Naive thymus-derived CD4-positive, alpha-beta T cell (primary cell): Measurements from ENCODE around the gene ESPN. TPM values are rescaled to one million over a fixed set of nuclear protein-coding genes. Genes with fewer than 3 reads are reported as not detected.
A peak's percentile ranks its signal among the peaks of the same experiment; 100 is the strongest.
"Not testable (repeated sequence)": the region's sequence is repeated elsewhere in the genome, so short reads cannot be mapped to it uniquely, and the experiment has no call there.

Source experiments
- ATAC-seq: fragments of 150-1000 bp; cut with Tn5 transposase; 2 replicates; pipeline ENCODE4 v1.10.0; 2021; ENCODE audit warnings: mild to moderate bottlenecking, moderate library complexity
- CTCF ChIA-PET: fragments of 350-600 bp; sonication (Branson Sonifier 250); formaldehyde crosslinking; loops from one replicate; lab custom pipeline; 2021; ENCODE audit warnings: antibody characterized with exemption; lab: Charles Lee
- POLR2A ChIA-PET: fragments of 350-600 bp; sonication (Branson Sonifier 250); formaldehyde crosslinking; loops from one replicate; lab custom pipeline; 2021; ENCODE audit warnings: antibody characterized with exemption, inconsistent platforms; lab: Charles Lee
- DNase-seq, 9 donors: peaks; one replicate each; pipeline versions ENCODE4 v3.0.0 to v3.0.0-alpha.2; 2020 to 2022; ENCODE audit warnings: mixed read lengths in 1 of 9
- H3K27ac ChIP-seq: one replicate; pipeline ENCODE4 v1.7.0; 2013; ENCODE audit warnings: mild to moderate bottlenecking, low read depth, low read length, moderate library complexity
- H3K27me3 ChIP-seq, 2 donors: one replicate each; pipeline ENCODE4 v1.7.0; 2013; ENCODE audit warnings: low read length in 2 of 2, mild to moderate bottlenecking in 2 of 2, moderate library complexity in 2 of 2; ENCODE audit not compliant: control insufficient read depth in 2 of 2, insufficient read depth in 2 of 2
- H3K36me3 ChIP-seq, 3 experiments: 1 replicate in 2 of 3; 2 replicates in 1 of 3; pipeline ENCODE4 v1.7.0; 2013; ENCODE audit warnings: low read length in 3 of 3, mild to moderate bottlenecking in 3 of 3, moderate library complexity in 1 of 3; ENCODE audit not compliant: insufficient read depth in 3 of 3, control insufficient read depth in 2 of 3
- H3K4me1 ChIP-seq, 2 donors: one replicate each; pipeline ENCODE4 v1.7.0; 2013; ENCODE audit warnings: low read length in 2 of 2, mild to moderate bottlenecking in 2 of 2, moderate library complexity in 1 of 2; ENCODE audit not compliant: control insufficient read depth in 2 of 2, insufficient read depth in 2 of 2
- H3K4me3 ChIP-seq: 2 replicates; pipeline ENCODE4 v1.7.0; 2013; ENCODE audit warnings: mild to moderate bottlenecking, low read length
- H3K9me3 ChIP-seq, 3 experiments: 1 replicate in 2 of 3; 2 replicates in 1 of 3; pipeline ENCODE4 v1.7.0; 2013; ENCODE audit warnings: low read length in 3 of 3; ENCODE audit not compliant: control insufficient read depth in 2 of 3
- H3K27ac Mint-ChIP-seq, 9 donors: one replicate each; pipeline ENCODE4 v1.8.0; 2020 to 2022; ENCODE audit warnings: mixed read lengths in 9 of 9, mild to moderate bottlenecking in 8 of 9, moderate library complexity in 5 of 9, inconsistent platforms in 2 of 9
- H3K27me3 Mint-ChIP-seq, 5 donors: one replicate each; pipeline ENCODE4 v1.8.0; 2021 to 2022; ENCODE audit warnings: mixed read lengths in 5 of 5, mild to moderate bottlenecking in 1 of 5
- H3K36me3 Mint-ChIP-seq, 5 donors: one replicate each; pipeline ENCODE4 v1.8.0; 2020 to 2022; ENCODE audit warnings: mixed read lengths in 5 of 5, mild to moderate bottlenecking in 3 of 5, inconsistent platforms in 1 of 5
- H3K4me1 Mint-ChIP-seq, 7 donors: one replicate each; pipeline ENCODE4 v1.8.0; 2020 to 2022; ENCODE audit warnings: mixed read lengths in 7 of 7, mild to moderate bottlenecking in 3 of 7, inconsistent platforms in 1 of 7
- H3K4me3 Mint-ChIP-seq, 10 donors: one replicate each; pipeline ENCODE4 v1.8.0; 2020 to 2022; ENCODE audit warnings: mild to moderate bottlenecking in 10 of 10, mixed read lengths in 10 of 10, moderate library complexity in 6 of 10, inconsistent platforms in 2 of 10
- H3K9me3 Mint-ChIP-seq, 11 donors: one replicate each; pipeline ENCODE4 v1.8.0; 2020 to 2022; ENCODE audit warnings: mixed read lengths in 11 of 11, mild to moderate bottlenecking in 4 of 11, inconsistent platforms in 1 of 11, moderate library complexity in 1 of 11
- intact Hi-C, 2 donors: fragments of 100-400 bp; cut with micrococcal nuclease; formaldehyde crosslinking; loops; one replicate each; pipeline ENCODE4 v1.15.1; 2023
- polyA plus RNA-seq, 2 donors: library from polyadenylated mRNA; unstranded; fragments of 300-500 nt; fragmentation: Illumina TruSeq; gene quantifications; one replicate each; pipeline ENCODE4 v1.2.3, GENCODE V29; 2021
- total RNA-seq, 6 experiments: library from RNA in 5 of 6; stranded (reverse) in 5 of 6; gene quantifications; 1 replicate in 5 of 6; 2 replicates in 1 of 6; pipeline ENCODE4 v1.2.3 and lab custom pipeline; 2021 to 2026

ESPN gene
- total and polyA plus RNA-seq, 7 experiments from 2014 or later: 0.40 to 2.9 (median 2.1) TPM

DNA sequence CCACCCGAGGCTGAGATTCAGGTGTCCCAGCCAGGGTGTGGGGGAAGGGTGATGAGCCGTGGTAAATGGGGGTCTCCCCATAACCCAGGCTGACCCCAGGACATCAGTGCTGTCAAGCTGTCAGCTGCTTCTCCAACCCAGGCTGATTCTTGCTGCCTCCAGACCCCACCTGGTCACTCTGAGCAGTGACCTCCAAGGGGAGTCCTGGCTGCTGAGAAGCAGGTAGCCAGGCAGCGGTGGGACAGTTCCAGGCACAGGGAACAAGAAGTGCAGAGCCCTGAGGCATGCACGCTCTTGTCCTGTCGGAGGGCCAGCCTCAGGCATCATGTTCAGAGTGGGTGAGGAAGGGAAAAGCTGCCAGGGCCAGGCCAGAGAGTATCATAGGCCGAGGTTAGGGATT lies 1.1 kb downstream of the ESPN start:
- Mint-ChIP-seq H3K27ac (no peak overlapping the region), H3K4me1 (peaks cover 0 to 14% (median 8%) of the 10 kb centered on the region in 7 donors), H3K9me3 (no peaks in the 10 kb centered on the region), H3K4me3 (peak overlapping the region in 3 of 10 donors; percentile 18 to 41 (median 37)), H3K36me3 (no peaks in the 10 kb centered on the region), H3K27me3 (peaks cover 19 to 57% (median 26%) of the 10 kb centered on the region in 5 donors)
- intact Hi-C loops: no loop called here
- peaks cover 0 to 8% of the 10 kb centered on the region in 2 donors for H3K27me3 ChIP-seq
- no peaks in the 10 kb centered on the region for H3K36me3 ChIP-seq
- DNase-seq: no peak
- H3K4me1 ChIP-seq: peaks cover 13 to 17% of the 10 kb centered on the region in 2 donors
- POLR2A ChIA-PET: interaction anchor here (0.7 kb wide), 1 partner anchor 214 kb away, joined by 4 read pairs; no protein-coding TSS in a partner anchor
- no peak overlapping the region for H3K27ac ChIP-seq
- H3K4me3 ChIP-seq: no peak overlapping the region
- ATAC-seq: no peak
- H3K9me3 ChIP-seq: no peaks in the 10 kb centered on the region
- CTCF ChIA-PET: no interaction called here

DNA sequence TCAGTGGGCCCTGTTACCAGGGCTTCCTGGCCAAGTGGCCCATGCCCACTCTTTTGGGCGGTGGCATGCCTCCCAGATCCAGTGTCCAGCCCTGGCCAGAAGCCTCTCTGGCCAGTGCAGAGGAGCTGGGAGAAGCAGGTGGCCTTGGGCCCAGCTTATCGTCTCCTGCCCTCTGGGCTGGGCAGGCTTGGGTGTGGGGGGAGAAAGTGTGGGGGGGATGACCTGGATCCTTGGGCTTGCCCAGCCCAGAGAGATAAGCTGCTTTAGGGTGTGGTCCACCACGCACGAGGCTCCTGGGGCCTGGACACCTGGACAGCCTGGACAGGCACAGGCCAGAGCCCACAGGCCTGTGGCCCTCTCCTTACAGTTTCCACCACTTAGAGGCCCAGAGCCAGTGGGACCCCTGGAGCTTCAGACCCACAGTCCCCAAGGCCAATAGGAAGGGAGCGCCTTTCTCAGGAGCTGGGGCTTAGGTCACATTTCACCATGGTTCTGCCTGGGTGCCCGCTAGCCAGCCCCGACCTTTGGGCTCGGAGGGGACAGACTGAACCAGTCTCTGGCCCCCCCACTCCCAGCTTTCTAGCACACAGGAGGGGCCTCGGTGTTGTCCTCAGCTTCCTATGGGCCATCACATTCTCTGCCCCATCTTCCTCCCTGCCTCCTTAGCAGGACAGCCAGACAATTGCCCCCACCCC lies 1.8 kb downstream of the ESPN start:
- DNase-seq: no peak
- H3K4me1 ChIP-seq: peaks cover 13 to 17% of the 10 kb centered on the region in 2 donors
- Mint-ChIP-seq H3K27ac (no peak overlapping the region), H3K4me3 (peak overlapping the region in 1 of 10 donors; percentile 30), H3K4me1 (peaks cover 0 to 12% (median 8%) of the 10 kb centered on the region in 7 donors), H3K36me3 (no peaks in the 10 kb centered on the region), H3K9me3 (no peaks in the 10 kb centered on the region), H3K27me3 (peaks cover 12 to 51% (median 19%) of the 10 kb centered on the region in 5 donors)
- no peak for ATAC-seq
- H3K27ac ChIP-seq: no peak overlapping the region
- no peak overlapping the region for H3K4me3 ChIP-seq
- H3K36me3 ChIP-seq: no peaks in the 10 kb centered on the region
- intact Hi-C loops: no loop called here
- H3K9me3 ChIP-seq: no peaks in the 10 kb centered on the region
- CTCF ChIA-PET: interaction anchor here (0.5 to 0.8 kb wide), 3 partner anchors 54 to 220 kb away, joined by 3 to 5 read pairs (median 3); no protein-coding TSS in a partner anchor
- peaks cover 0 to 8% of the 10 kb centered on the region in 2 donors for H3K27me3 ChIP-seq
- POLR2A ChIA-PET: interaction anchor here (0.7 kb wide), 1 partner anchor 214 kb away, joined by 4 read pairs; no protein-coding TSS in a partner anchor

DNA sequence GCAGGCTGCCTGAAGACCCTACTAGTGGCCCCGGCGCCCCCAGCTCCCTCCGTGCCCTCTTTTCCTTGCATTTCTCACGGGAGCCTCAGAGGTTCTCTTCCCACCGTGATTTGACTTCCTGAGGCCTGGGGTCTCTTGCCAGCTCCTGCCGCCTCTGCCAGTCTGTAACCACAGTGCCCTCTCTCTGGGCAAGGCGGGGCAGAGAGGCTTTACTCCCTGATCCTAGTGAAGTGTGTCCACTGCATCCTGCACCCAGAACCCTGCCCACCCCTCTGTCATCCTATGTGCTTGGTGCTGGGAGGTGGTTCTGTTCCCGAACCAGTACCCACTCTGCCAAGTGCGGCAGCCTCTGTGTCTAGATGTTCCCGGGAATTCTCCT lies 2.4 kb downstream of the ESPN start:
- intact Hi-C loops: no loop called here
- Mint-ChIP-seq H3K9me3 (no peaks in the 10 kb centered on the region), H3K27me3 (peaks cover 6 to 51% (median 14%) of the 10 kb centered on the region in 5 donors), H3K4me3 (no peak overlapping the region), H3K27ac (no peak overlapping the region), H3K36me3 (no peaks in the 10 kb centered on the region), H3K4me1 (peaks cover 0 to 12% (median 7%) of the 10 kb centered on the region in 7 donors)
- ATAC-seq (no peak), DNase-seq (no peak)
- Histone ChIP-seq H3K36me3 (no peaks in the 10 kb centered on the region), H3K27me3 (peaks cover 0 to 4% of the 10 kb centered on the region in 2 donors), H3K4me1 (peaks cover 13 to 17% of the 10 kb centered on the region in 2 donors), H3K9me3 (no peaks in the 10 kb centered on the region), H3K27ac (no peak overlapping the region), H3K4me3 (no peak overlapping the region)
- POLR2A ChIA-PET: no interaction called here
- CTCF ChIA-PET: interaction anchor here (0.5 to 0.8 kb wide), 2 partner anchors 53 to 219 kb away, joined by 3 read pairs; no protein-coding TSS in a partner anchor

DNA sequence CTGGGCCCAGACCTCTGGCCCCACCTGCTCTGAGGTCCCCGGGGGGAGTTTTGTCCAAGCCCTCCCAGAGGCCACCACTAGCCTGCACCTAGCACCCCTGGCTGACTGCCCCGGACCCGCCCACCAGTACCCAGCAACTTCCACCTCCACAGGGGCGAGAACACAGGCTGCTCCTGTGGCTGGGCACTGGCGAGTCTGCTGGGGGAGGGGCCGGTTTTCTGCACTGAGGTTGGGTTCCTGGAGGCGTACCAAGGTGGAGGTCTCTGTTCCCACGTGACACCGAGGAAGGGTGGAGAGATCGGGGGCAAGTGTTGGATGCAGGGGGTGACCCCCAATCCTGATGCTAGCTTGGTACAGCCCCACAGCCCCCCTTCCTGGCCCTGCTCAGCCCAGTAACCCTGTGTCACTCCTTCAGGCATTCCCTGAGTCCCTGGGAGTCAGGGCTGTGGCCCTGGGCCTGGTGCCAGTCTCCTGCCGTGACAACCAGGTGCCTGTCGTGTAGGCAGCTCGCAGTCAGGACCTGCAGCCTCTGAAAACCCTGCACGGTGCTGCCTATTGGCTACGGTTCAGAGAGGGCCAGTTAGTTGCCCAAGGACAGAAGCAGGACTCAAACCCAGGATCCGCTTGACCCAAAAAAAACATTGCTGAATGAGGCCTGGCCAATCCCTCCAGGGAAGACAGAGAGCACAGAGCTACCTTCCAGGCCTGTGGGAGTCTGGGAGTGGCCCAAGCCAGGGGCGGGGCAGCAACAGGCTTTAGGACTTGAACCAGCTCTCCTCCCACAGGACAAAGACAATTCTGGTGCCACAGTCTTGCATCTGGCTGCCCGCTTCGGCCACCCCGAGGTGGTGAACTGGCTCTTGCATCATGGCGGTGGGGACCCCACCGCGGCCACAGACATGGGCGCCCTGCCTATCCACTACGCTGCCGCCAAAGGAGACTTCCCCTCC lies 3.1 kb downstream of the ESPN start:
- H3K4me1 ChIP-seq: peaks cover 13 to 17% of the 10 kb centered on the region in 2 donors
- peaks cover 0 to 4% of the 10 kb centered on the region in 2 donors for H3K27me3 ChIP-seq
- no peaks in the 10 kb centered on the region for H3K9me3 ChIP-seq
- Mint-ChIP-seq H3K27me3 (peaks cover 6 to 44% (median 14%) of the 10 kb centered on the region in 5 donors), H3K9me3 (no peaks in the 10 kb centered on the region), H3K4me1 (peaks cover 0 to 12% (median 7%) of the 10 kb centered on the region in 7 donors), H3K4me3 (no peak overlapping the region), H3K27ac (no peak overlapping the region), H3K36me3 (no peaks in the 10 kb centered on the region)
- ChIA-PET POLR2A (no interaction called here), CTCF (no interaction called here)
- no peaks in the 10 kb centered on the region for H3K36me3 ChIP-seq
- ATAC-seq (no peak), DNase-seq (no peak)
- intact Hi-C loops: no loop called here
- H3K27ac ChIP-seq: no peak overlapping the region
- H3K4me3 ChIP-seq: no peak overlapping the region

DNA sequence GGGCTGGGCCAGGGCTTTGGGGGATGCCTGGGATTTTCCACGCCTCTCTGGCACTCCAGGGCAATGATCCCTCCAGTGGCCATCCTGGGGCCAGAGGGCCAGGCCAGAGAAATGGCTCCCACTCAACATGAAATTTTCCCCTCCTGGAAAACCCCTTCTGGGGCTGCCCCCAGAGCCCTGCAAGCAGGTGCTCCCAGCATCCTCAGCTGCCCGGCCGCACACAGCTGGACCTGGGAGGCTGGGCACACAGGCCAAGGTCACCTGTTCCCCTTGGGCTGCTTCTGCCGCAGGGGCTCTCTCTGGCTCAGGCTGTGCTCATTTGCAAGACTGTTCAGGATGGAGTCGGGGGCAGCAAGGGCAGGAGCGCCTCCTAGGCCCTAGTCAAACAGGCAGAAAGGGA lies 3.9 kb downstream of the ESPN start:
- ATAC-seq, CTCF ChIA-PET, H3K27ac Mint-ChIP-seq, H3K9me3 Mint-ChIP-seq, DNase-seq, POLR2A ChIA-PET, H3K27ac ChIP-seq, H3K9me3 ChIP-seq, intact Hi-C loops, H3K36me3 Mint-ChIP-seq, H3K4me3 Mint-ChIP-seq, H3K4me3 ChIP-seq, H3K36me3 ChIP-seq, H3K27me3 ChIP-seq: not testable (repeated sequence)
- peaks cover 0 to 10% (median 7%) of the 10 kb centered on the region in 7 donors for H3K4me1 Mint-ChIP-seq
- H3K27me3 Mint-ChIP-seq: peaks cover 6 to 39% (median 14%) of the 10 kb centered on the region in 5 donors
- H3K4me1 ChIP-seq: peaks cover 10 to 15% of the 10 kb centered on the region in 2 donors

DNA sequence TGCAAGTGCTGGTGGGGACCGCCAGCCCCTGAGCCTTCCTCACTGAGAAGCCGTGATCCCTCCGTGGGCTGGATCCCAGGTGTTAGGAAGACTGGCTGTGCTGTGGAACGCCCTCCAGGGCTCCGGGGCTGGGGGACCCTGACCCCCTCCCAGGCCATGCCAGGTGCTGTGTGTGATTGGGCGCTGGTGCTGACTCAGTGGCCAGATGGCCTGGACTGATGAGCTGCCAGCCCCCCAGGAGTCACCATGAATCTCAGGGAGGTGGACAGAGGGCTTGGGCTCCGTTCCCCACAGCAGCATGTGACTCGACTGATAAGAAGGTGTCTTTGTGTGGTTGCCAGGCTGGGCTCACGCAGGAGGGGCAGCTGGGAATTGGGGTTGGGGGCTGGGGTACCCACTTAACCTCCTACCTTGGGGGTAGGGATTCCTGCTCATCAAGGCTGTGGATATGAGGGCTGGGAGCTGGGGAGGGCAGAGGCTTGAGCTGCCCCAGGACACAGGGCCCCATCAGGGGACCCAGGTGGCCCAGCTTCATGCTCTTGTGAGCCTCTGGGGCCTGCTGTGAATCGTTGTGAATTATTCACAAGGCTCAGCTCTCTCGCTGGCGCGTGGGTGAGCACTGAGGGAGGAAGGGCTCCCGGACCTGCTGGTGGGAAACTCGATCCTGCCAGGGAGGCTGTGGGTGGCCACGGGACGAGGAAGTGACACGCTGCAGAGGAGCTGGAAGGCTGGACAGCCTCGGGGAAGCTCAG lies 5.3 kb downstream of the ESPN start:
- peaks cover 4 to 37% (median 7%) of the 10 kb centered on the region in 5 donors for H3K27me3 Mint-ChIP-seq
- H3K4me1 ChIP-seq, intact Hi-C loops, H3K4me1 Mint-ChIP-seq, H3K4me3 Mint-ChIP-seq, H3K36me3 Mint-ChIP-seq, H3K36me3 ChIP-seq, H3K4me3 ChIP-seq, H3K9me3 Mint-ChIP-seq, ATAC-seq, DNase-seq, H3K9me3 ChIP-seq, H3K27ac Mint-ChIP-seq, H3K27me3 ChIP-seq, POLR2A ChIA-PET, H3K27ac ChIP-seq: not testable (repeated sequence)
- CTCF ChIA-PET: interaction anchor here (0.6 to 2.3 kb wide), 3 partner anchors 10 to 183 kb away, joined by 4 to 5 read pairs (median 4); no protein-coding TSS in a partner anchor
